ENCODE results near the gene CKS1B. TPM values are rescaled to one million over a fixed set of nuclear protein-coding genes. Genes with fewer than 3 reads are reported as not detected.

Gene CKS1B
- total RNA-seq, 1 donor from 2014 or later: 43.1 TPM

DNA sequence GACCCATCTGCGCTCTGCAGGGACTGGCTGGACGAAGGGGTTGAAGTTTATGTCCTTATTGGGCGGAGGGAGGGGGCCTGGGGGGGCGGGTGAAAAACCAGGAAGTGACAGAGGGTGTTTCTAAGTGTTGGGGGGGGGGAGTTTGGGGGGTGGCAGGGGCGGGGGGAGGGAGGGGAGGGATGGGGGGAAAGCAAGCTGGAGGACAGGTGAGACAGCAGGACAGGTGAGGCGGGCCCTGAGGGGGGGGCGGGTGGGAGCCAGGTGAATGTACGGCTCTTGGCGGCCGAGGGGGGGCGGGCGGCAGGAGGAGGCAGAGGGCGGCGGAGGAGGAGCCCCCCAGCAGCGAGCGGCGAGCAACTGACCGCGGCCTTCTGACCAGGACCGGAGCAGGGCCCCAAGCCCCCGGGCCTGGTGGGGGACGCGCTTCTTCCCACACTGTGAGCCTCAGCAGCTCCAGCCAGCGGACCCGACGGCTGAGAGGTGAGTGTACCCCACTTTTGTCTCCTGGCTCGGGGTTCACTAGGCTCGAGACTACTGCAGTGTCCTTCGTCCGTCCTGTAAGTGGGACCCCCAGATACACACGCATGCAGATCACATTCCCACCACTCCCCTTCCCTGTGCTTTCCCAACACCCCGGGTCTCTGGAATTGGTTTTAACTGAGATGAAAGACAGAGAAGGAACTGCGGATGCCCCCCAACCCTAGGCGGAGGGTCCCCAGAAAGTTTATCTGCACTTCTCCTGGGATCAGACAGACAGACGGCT lies 28.2 kb downstream of the CKS1B start, which contains the start of gene ZBTB7B:
ZBTB7B (plus strand) TSS at position 339 of the 763 bp plus-strand sequence. CDS start 11,859 bp downstream, outside the sequence.
- peak; percentile 37 for DNase-seq

DNA sequence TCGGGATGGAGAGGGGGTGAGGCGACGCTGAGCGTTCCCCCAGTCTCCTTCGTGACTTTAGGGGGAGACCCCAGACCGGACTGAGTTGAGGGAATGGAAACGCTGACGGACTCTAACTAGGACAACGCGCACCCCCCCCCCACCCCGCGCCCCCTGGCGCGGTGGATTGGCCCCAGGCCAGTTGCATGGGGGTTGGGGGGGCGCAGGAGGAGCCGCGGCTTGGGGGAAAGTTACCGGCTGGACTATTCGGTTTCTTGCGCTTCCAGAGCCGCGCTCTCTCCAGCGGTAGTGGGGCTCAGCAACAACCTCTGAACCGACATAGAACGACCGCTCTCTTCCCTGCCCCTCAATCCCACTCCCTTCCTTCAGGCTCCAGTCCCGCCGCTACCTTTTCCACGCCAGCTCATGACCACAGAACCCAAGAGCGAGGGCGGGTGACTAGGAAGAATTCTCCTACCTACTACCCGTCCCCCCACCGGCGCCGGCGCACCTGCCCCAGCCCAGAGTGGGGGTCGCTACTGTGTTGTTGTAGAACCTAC lies 28.8 kb downstream of the CKS1B start:
- DNase-seq: peak; percentile 26

DNA sequence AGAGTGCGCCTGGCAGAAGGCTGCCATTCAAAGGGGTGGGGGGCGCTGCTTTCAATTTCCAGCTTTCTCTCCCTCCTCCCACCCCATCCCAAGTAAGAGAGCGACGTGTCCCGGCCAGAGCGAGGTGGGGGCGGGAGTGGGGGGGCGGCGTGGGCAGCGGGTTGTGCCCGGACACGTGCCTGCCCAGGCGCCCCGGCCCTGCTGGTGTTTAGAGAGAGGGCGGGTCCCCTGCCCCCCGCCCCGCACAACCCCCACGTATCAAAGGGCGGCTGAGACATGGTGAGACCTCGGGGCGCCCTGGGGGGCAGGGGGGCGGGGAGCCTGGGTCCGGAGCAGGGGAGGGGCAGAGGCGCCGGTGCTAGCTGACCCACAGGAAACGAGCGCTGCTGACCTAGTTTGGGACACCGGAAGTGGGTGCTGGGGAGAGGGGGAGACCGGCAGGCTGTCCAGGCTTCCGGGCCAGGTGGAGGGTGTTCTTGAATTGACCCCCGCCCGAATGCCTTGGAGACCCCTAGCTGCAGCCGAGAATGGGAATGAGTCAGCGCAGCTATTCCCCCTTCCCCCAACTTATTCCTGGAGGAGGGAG lies 29.4 kb downstream of the CKS1B start:
- DNase-seq: peak; percentile 14

DNA sequence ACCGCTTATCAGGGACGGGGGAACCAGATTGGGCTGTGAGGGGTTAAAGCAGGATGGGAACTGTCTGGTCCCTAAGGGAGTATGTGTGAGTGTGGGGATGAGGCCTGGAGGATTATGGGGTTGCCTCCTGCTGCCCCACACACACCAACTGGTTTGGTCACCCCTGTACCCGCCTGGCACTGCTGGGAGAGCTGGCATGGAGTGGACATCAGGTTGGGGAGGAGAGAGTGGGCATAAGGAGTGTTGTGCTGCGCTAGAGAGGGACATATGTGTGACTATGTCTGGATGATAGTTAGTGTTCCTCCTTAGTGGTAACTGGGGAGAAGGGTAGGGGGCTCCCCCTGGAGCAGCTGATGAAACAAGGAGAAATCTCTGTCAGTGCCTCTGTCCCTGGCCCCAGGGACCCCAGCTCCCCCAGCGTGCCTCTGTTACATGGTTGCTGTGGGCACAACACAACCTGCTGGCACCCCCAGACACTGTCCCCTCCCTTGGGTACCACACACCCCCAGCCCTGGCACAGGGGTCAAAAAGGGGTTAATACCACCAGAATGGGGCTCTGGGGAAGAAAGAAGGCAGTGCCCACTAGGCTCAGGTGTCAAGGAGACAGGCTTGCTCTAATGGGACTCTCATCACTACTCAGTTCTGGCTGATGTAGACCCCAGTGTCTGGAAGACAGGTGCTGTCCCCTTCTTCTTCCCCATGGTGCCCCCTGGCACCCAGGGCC lies 30.0 kb downstream of the CKS1B start:
- no peak for DNase-seq

DNA sequence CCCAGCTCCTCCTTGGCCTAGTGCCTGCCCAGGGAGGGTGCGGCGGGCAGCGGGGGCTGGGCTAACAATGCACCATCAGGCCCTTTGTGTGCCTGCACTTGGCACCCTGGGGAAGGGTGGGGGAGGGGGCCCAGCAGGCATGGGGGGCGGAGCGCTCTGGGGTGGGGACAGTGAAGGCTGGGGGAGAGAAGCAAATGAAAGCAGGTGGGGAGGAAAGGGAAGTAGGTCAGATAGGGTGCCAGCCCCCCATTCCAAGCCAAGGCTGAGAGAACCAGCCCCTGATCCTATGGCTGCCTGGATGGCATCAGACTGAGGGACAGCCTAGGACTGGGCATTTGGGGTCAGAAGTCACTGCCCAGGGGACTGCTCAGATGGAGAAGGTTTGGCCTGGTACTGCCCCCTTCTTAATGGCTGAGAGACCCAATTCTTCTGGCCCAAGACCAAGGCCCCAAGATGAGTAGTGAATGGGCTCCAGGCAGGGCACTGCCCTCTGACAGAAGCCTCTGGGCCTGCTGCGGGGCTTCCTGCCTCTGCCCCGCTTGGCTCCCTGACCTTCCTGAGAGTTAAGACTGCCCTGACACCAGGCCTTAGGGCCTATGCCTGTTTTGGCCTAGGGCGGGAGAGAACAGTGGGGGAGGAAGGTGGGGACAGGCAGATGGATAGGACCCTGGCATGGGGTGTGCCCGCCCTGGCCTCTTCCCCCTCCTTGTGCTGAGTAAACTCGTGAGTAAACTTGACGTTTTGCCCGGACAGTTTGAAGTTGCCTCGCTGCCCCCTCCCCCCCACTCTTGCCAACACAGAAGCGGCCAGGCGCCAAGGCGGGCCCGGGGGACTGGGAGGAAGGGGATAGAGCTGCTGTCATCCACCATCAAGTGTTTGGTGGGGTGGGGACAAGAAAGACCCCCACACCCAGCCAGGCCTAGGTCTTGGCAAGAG lies 30.9 kb downstream of the CKS1B start:
- no peak for DNase-seq

DNA sequence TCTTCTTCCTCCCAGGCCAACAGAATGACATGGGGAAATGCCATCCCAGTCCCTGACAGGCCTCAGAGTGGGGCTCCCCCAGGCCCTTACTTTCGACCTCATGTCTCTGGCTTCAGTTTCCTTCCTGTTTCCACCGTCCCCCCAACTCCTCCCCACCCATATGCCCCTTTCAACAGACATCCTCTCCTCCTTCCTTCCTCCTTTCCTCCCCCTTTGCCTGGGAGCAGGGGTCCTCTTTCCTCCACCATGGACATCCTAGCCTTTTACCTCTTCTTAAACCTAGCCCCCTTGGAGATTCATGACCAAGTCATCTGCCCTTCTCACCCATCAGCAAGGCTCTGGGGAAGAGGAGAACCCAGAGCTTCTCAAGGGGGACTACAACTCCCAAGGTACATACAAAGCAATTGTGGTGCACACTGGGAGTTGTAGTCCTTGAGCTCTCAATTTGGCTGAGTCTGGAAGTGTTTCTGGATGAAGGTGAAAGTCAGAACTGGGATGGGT lies 32.2 kb downstream of the CKS1B start:
- DNase-seq: peak; percentile 4

DNA sequence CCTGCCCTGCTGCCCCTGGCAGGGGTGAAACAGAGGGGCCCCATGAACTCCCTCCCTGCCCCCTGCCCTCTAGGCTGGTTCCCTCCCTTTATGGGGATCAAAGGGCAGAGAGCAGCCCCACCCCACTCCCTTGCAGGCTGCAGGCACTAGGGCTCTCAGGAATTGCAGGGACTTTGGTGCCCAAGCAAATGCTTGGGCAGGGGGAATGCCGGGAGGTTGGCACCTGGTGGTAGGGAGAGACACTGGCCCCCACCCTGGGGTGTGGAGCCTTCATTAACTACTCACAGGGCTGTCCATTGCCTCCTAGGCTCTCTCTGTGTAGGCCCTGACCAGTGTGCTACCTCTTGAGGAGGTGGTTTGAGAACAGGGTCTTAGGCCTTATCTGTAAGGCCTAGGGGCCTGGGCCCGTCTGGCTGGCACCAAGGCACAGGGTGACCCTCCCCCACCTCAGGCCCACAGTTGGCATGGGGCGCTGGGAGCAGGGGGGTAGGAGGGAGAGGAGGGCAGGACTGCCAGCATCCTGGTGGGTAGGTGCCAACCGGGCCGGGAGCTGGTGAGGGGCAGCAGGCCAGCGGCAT lies 32.9 kb downstream of the CKS1B start:
- no peak for DNase-seq

DNA sequence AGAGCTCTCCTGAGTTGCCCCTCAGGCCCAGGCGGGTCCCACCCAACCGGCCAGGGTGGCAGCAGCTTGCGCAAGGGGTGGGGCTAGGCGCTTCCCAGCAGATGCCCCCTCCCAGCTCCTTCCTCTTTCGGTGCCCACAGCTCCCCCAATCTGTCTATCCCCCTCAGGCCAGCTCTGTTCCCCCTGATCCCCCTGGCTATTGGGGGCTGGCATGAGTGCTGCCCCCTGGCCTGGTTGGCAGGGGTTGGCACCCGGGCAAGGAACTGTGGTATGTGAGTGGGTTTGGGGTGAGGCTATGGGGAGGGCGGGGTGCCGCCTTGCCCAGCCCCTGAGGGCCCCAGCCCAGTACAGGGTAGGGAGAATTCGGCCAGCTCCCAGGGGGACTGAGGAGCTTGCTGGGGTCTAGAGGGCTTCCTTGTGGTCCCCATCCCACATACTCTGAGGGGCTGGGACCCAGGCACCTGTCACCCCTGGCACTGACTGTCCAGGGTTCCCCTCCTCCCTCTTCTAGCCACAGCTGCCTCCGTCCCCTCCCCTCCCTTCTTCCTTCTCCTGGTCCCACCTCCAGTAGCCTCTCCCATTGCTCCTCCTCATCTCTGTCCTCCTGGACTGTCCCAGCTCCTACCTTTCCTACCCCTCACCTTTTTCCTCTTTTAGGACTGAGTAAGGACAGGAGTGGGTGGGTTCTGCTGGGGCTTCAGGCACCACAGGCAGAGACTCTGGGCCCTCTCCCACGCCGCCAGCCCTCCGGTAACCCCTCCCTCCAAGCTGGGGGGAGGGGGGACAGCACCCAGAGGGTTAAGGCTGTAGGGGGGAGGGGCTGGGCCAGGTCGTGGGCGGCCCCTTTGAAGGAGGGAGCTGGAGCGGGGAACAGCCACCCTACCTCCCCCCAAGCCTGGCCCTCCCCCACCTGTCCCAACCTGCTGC lies 33.8 kb downstream of the CKS1B start:
- DNase-seq: no peak

DNA sequence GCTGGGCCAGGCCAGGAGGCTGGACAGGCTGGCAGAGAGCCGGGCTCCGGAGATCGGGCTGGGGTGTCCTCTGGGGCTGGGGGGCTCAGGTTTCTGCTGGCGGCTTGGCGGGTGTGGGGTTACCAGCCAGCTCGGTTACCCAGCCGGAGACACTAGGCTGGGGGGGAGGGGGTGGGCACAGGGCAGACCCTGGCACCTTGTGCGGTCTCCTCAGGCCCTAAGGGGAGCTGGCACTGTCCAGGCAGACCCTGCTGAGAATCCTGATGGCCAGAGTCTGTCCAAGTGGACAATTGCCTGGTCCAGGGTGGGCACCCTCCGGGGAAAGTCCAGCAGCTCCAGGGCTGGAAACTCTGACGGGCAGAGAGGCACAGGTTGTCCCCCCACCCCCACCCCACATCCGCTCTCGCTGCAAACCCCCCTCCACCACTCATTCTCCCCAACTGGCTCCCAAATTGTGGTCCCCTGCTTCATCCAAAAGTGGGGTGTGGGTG lies 34.8 kb downstream of the CKS1B start:
- no peak for DNase-seq

DNA sequence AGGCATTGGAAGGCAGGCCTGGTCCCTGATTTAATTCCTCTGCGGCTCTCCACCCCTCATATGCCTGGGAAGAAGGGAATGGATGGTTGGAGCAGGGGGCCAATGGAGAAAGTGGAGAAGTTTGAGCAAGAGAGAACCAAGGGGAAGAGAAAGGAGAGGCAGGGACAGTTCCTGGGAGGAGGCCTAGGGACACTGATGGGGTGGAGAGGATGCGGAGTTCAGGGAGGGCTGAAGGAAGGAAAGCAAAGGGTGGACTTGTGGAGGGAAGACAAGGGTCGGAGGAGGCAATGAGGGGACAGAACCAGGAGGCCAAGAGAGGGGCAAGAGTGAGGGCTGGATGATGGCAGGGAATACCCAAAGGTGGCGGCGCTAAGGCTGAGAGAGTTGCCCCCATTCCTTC lies 35.3 kb downstream of the CKS1B start:
- no peak for DNase-seq

DNA sequence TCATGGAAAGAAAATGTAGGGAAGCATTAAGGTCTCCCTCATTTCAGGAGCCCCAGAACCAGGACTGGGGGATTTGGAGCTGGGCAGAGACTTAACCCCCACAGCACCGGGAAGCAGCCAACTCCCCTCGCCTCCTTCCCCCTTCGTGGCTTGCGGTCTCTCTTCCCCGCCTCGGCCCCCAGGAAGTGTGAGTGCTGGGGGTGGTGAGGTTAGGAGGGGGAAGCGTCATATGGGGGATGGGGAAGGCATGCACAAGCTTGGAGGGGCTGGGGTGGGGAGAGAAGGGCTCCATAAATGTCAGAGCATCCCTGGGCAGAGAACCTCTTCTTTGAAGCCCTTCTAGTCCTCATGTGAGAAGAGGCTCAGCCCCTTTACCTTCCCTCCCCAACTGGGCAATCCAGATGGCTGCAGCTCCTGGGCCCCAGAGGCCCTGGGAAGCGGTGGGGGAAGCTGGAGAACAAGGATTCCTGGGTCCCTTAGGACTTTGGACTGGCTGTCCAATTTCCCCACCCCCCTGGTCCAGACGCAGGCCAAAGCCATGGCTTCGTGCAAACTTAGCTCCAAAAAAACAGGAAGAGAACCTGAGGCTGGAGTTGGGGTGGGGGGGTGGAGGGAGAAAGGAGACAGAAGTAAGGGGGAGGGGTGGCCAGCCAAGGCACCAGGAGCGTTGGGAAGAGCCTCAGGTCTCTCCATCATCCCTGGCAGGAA lies 35.9 kb downstream of the CKS1B start:
- DNase-seq: no peak

DNA sequence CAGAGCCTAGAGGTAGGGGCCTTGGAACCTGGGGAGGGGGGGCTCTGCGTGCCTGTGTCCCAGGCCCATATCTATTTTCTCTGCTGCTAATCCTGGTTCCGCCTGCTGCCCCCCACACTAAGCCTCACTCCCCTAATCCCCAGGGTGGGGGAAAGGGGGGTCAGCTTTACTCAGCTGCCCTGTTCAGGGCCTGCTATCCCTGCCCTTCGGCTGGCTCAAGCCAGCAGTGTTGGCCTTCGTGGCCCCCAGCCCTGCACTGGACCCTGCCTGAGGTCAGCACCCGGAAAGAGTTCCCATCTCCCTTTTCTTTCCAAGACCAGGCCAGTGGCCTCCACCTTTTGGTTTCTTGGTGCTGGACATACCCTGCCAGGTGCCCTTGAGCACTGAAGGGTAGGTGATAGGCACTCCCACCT lies 36.5 kb downstream of the CKS1B start:
- no peak for DNase-seq

DNA sequence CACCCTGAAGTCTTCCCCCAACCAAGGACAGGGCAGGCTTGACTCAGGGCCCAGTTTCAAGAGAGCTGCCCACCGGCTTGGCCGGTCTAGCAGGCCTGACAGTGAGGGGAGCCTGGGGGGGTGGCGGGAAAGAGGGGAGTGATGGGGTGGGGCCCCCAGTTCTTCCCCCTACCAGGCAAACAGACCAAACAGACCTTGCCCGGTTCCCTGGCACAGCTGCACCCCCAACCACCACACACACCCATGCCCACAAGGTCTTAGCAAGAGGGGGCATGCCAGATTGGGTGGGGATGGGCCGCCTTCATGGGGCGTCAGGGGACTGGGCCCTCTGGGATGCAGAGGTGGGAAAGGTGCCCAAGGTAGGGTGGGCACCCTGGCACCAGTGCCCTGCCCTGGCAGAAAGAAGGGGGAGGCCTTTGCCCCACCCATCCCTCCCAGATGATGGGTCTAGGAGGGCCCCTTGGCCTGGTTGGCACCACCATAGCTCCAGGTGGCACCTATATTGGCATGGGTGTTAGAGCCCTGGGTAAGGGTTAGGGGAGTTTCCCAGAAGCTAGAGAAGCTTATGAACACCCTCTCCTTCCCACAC lies 37.0 kb downstream of the CKS1B start:
- DNase-seq: no peak

DNA sequence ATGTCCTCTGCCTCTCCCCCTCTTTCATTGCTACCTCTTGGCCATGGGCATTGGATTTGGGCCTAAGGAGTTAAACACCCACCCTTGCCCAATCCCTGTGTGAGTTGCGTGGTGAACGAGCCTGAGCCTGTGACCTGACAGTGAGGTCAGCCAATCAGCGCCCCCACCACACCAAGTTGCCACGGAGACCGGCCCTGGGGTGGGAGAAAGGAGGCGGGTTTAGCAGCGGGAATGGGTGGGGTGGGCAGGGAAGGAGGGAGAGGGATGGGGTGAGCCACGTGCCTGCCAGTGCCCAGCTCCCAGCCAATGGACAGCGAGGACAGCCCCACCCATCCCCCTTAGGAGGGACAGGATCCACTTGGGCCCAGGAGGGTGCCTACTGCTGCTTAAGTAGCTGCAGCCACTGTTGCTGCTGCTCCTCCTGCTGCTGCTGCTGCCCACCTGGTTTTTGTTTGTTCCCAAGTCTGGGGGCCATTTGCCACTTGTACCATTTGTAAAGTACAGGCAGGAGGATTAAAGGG lies 37.6 kb downstream of the CKS1B start:
- no peak for DNase-seq

DNA sequence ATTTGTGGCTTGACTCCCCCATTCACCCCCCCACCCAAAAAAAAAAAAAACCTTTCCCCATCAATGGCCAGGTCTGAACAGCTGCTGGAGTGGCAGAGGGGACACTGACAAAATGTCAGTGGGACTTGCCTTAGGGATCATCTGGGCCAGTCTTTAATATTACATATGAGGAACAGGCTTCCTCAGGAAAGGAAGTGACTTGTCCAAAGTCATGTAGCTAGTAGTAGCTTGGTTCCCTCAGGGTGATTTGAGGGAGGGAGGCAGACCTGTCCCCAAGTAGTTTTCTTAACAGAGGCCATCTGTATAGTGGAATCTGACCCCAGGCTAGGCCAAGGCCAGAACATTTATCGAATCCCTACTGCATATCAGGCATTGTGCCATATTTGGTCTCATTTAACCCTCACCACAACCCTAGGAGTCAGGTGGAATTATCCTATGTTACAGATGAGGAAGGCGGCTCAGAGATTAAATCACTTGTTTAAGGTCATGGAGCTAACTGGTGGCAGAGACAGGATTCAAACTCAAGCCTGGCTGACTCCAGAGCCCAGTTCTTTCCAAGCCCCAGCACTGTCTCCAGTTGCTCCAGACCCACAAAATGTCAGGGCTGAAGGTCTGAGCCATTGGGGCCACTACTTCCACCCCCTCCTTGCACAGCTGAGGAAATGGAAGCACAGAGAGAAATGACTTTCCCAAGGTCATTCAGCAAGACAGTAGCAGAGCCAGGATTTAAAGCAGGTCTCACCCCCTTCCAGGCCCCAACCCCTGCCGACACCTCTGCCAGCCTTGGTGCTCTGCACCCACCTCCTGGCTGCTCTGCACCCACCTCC lies 38.5 kb downstream of the CKS1B start:
- DNase-seq: no peak

DNA sequence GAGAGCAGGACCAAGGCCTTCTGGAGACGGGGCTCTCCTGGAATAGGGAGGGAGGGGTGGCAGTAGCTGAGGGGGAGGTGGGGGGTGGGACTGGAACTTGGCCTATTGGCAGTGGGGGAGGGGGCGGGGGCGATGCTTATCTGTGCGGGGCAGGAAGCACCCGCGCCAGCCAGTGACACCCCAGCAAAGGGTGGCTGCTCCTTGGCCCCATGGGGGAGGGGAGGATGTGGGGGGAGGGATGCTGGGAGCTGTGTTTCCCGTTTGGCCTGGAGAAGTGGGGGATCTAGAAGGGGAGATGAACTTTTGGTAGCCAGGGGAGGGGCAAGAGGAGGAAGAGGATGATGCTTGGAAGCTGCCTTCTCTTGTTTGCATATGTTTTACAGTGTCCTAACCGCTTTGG lies 39.2 kb downstream of the CKS1B start:
- no peak for DNase-seq

DNA sequence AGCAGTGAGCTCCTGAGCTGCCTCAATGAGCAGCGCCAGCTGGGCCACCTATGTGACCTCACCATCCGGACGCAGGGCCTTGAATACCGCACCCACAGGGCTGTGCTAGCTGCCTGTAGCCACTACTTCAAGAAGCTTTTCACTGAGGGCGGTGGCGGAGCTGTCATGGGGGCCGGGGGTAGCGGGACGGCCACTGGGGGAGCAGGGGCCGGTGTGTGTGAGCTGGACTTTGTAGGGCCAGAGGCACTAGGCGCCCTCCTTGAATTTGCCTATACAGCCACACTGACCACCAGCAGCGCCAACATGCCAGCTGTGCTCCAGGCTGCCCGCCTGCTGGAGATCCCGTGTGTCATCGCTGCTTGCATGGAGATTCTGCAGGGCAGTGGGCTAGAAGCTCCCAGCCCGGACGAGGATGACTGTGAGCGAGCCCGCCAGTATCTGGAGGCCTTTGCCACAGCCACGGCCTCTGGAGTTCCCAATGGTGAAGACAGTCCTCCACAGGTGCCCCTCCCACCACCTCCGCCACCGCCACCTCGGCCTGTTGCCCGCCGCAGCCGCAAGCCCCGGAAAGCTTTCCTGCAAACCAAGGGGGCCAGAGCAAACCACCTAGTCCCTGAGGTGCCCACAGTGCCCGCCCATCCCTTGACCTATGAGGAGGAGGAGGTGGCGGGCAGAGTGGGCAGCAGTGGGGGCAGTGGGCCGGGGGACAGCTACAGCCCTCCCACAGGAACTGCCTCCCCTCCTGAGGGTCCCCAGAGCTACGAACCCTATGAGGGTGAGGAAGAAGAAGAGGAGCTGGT lies 40.4 kb downstream of the CKS1B start:
- no peak for DNase-seq
